GM23338 (cell line): ENCODE data around the gene OTUD1. TPM values are rescaled to one million over a fixed set of nuclear protein-coding genes. Genes with fewer than 3 reads are reported as not detected.

ENCODE experiments used
- ATAC-seq: fragments of 200-7000 bp; cut with Tn5 transposase; 3 replicates; pipeline ENCODE4 v1.9.1; 2020
- DNase-seq: peaks from one replicate; pipeline ENCODE4 v3.0.0-alpha.2; 2015; ENCODE audit warnings: low spot score
- H2AFZ ChIP-seq: fragments of 200-600 bp; sonication (generic); 2 replicates; pipeline ENCODE4 v1.8.0; 2016; ENCODE audit warnings: antibody characterized with exemption, mild to moderate bottlenecking, moderate library complexity
- H3F3A ChIP-seq: fragments of 200-600 bp; sonication (generic); replicated peaks from 2 replicates; pipeline ENCODE4 v1.8.0; 2017; ENCODE audit warnings: antibody characterized with exemption, mixed run types, low read depth
- H3K27ac ChIP-seq: fragments of 200-600 bp; sonication (generic); 2 replicates; pipeline ENCODE4 v1.6.1; 2016; ENCODE audit warnings: low read depth
- H3K27me3 ChIP-seq: fragments of 200-600 bp; sonication (generic); 2 replicates; pipeline ENCODE4 v1.8.0; 2016; ENCODE audit warnings: mild to moderate bottlenecking, mixed run types, moderate library complexity; ENCODE audit not compliant: insufficient read depth
- H3K36me3 ChIP-seq: fragments of 200-600 bp; sonication (generic); 2 replicates; pipeline ENCODE4 v1.8.0; 2016; ENCODE audit warnings: mild to moderate bottlenecking; ENCODE audit not compliant: insufficient read depth
- H3K4me1 ChIP-seq: fragments of 200-600 bp; sonication (generic); 2 replicates; pipeline ENCODE4 v1.8.0; 2016; ENCODE audit warnings: mild to moderate bottlenecking, moderate library complexity; ENCODE audit not compliant: insufficient read depth
- H3K4me2 ChIP-seq: fragments of 200-600 bp; sonication (generic); 2 replicates; pipeline ENCODE4 v1.7.1; 2017; ENCODE audit warnings: mixed run types
- H3K4me3 ChIP-seq: fragments of 200-600 bp; sonication (generic); 2 replicates; pipeline ENCODE4 v1.6.1; 2016; ENCODE audit warnings: mixed run types
- H3K79me2 ChIP-seq: fragments of 200-600 bp; sonication (generic); replicated peaks from 2 replicates; pipeline ENCODE4 v1.8.0; 2017; ENCODE audit warnings: mild to moderate bottlenecking; ENCODE audit not compliant: insufficient read depth
- H3K9me2 ChIP-seq: fragments of 200-600 bp; sonication (generic); 2 replicates; pipeline ENCODE4 v1.8.0; 2017; ENCODE audit not compliant: insufficient read depth
- H4K20me1 ChIP-seq: fragments of 200-600 bp; sonication (generic); replicated peaks from 2 replicates; pipeline ENCODE4 v1.8.0; 2017; ENCODE audit warnings: mild to moderate bottlenecking; ENCODE audit not compliant: insufficient read depth
- H3K27ac Mint-ChIP-seq: 2 replicates; pipeline ENCODE4 v1.8.0; 2020; ENCODE audit warnings: inconsistent platforms, mild to moderate bottlenecking, moderate library complexity, mixed read lengths
- H3K27me3 Mint-ChIP-seq: 3 replicates; pipeline ENCODE4 v1.8.0; 2022; ENCODE audit warnings: low read depth, mild to moderate bottlenecking, moderate library complexity, mixed read lengths, inconsistent platforms; ENCODE audit not compliant: insufficient read depth, poor library complexity
- H3K36me3 Mint-ChIP-seq: 3 replicates; pipeline ENCODE4 v1.8.0; 2021; ENCODE audit warnings: low read depth, mild to moderate bottlenecking, inconsistent platforms, moderate library complexity, mixed read lengths
- H3K4me1 Mint-ChIP-seq: 3 replicates; pipeline ENCODE4 v1.8.0; 2020; ENCODE audit warnings: mild to moderate bottlenecking, inconsistent platforms, mixed read lengths
- H3K4me3 Mint-ChIP-seq: 3 replicates; pipeline ENCODE4 v1.8.0; 2021; ENCODE audit warnings: moderate library complexity, mild to moderate bottlenecking, inconsistent platforms, mixed read lengths
- H3K9me3 Mint-ChIP-seq: 3 replicates; pipeline ENCODE4 v1.8.0; 2020; ENCODE audit warnings: moderate library complexity, mild to moderate bottlenecking, inconsistent platforms, mixed read lengths
- CREB1 ChIP-seq: fragments of 250-450 bp; sonication (Bioruptor Pico); IDR thresholded peaks from 2 replicates; pipeline ENCODE4 v1.5.0; 2020; ENCODE audit warnings: low read depth, mild to moderate bottlenecking, moderate library complexity
- EZH2 ChIP-seq: fragments of 200-600 bp; sonication (generic); IDR thresholded peaks from one replicate; pipeline ENCODE4 v1.8.0; 2017; ENCODE audit warnings: antibody characterized with exemption, mild to moderate bottlenecking, low read depth; ENCODE audit not compliant: unreplicated experiment
- EZH2phosphoT487 ChIP-seq: fragments of 200-600 bp; sonication (generic); IDR thresholded peaks from one replicate; pipeline ENCODE4 v1.8.1; 2018; ENCODE audit warnings: antibody characterized with exemption; ENCODE audit not compliant: unreplicated experiment
- JUNB ChIP-seq: IDR thresholded peaks from one replicate; pipeline ENCODE4 v1.6.1; 2016; ENCODE audit warnings: antibody characterized with exemption; ENCODE audit not compliant: unreplicated experiment
- NANOG ChIP-seq: IDR thresholded peaks from 2 replicates; pipeline ENCODE4 v1.6.1; 2016; ENCODE audit warnings: antibody characterized with exemption, borderline replicate concordance
- POLR2AphosphoS5 ChIP-seq: IDR thresholded peaks from 2 replicates; pipeline ENCODE4 v1.6.1; 2016; ENCODE audit warnings: antibody characterized with exemption, low read depth
- REST ChIP-seq: IDR thresholded peaks from one replicate; pipeline ENCODE4 v1.6.1; 2018; ENCODE audit warnings: antibody characterized with exemption; ENCODE audit not compliant: unreplicated experiment
- STAT1 ChIP-seq: IDR thresholded peaks from one replicate; pipeline ENCODE4 v1.6.1; 2016; ENCODE audit warnings: antibody characterized with exemption; ENCODE audit not compliant: unreplicated experiment
- ZNF114 ChIP-seq: fragments of 250-450 bp; sonication (Bioruptor Pico); IDR thresholded peaks from 2 replicates; pipeline ENCODE4 v1.5.0; 2020; ENCODE audit warnings: mild to moderate bottlenecking, moderate library complexity
- ZNF331 ChIP-seq: fragments of 250-450 bp; sonication (Bioruptor Pico); IDR thresholded peaks from 2 replicates; pipeline ENCODE4 v1.5.0; 2020; ENCODE audit warnings: low read depth, mild to moderate bottlenecking, moderate library complexity
- ZNF462 ChIP-seq: fragments of 250-450 bp; sonication (Bioruptor Pico); IDR thresholded peaks from 2 replicates; pipeline ENCODE4 v1.5.0; 2020; ENCODE audit warnings: mild to moderate bottlenecking, moderate library complexity
- long read RNA-seq: library from polyadenylated mRNA; unstranded; transcript quantifications from one replicate; pipeline ENCODE4 v2.0.0, GENCODE V29; 2020; ENCODE audit not compliant: unreplicated experiment
- polyA plus RNA-seq: library from polyadenylated mRNA; unstranded; fragments of >200 nt; fragmentation: Nextera tagmentation; extraction: Ambion mirVana; gene quantifications from 2 replicates; pipeline ENCODE4 v1.2.1, GENCODE V29; 2016
- total RNA-seq: library from RNA; depleted of rRNA; stranded (reverse); fragments of >200 nt; shearing (Covaris generic); gene quantifications from 2 replicates; pipeline ENCODE4 v1.2.3, GENCODE V29; 2014; rRNA removed
- TF ChIP-seq, protein P1 (sequence below), 2 experiments: fragments of 200-600 bp in 1 of 2; sonication (generic) in 1 of 2; conservative IDR thresholded peaks; 2 replicates each; pipeline versions ENCODE4 v1.5.1 to v1.6.1; 2016 to 2017; ENCODE audit warnings: antibody characterized with exemption in 2 of 2, low read depth in 2 of 2, mild to moderate bottlenecking in 2 of 2, moderate library complexity in 1 of 2
- TF ChIP-seq, protein P2 (sequence below): IDR thresholded peaks from 2 replicates; pipeline ENCODE4 v1.6.1; 2016; ENCODE audit warnings: antibody characterized with exemption

OTUD1 gene
- total RNA-seq (8.3 and 12.2 TPM in 2 replicates), polyA plus RNA-seq (2.4 and 2.5 TPM in 2 replicates)
- long read RNA-seq, result 0 reads

DNA sequence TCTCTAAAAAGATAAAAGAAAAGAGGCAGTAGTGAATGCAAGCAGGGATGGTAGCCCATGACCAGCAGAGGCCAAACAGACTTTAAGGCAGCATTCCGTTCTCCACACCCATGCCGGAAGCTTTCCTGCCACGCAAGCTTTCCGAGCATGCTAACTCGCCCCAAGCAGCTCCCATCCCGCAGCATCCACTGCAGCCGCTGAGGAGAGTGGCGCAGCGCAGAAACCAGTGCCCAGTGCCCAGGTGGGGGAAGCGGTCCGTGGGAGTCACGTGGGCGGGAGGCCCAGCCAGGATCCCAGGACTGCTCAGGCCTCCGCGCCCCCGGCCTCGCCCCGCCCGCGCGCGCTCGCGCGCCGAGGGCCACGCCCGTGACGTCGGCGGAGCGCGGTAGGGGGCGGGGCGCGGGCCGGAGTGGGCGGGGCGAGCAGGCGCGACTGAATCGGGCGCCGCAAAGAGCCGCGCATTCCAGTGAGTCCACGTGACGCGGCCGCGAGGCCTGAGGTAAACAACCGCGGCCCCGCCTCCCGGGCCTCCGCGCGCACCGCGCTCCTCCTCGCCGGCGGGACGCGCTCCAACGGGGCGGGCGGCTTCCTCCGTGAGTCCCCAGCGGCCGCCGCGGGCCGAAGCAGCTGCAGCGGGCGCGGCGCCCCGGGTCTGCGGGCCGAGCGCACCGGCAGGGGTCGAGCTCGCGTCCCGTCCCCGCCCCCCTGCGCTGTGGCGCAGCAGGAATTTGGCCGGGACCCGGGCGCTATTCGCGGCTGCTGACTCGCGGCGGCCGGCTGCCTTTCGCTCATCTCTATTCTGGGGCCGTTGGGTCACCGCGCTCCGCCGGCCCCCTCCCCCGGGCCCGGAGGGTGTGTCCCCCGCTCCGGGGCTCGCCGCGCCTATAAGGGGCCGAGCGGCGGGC is at the start of gene OTUD1:
OTUD1 (plus strand) TSS at position 529 of the 905 bp plus-strand sequence. CDS start 383 bp downstream, outside the sequence.
- 0 out of 2 replicates have a peak within 1 kb of the TSS, but pooled peaks have one; percentile 64 for H3K27ac ChIP-seq
- Mint-ChIP-seq H3K9me3 (peaks cover 6% of the 10 kb centered on the region; the same call in 1 of the 3 replicates), H3K4me1 (peaks cover 22% of the 10 kb centered on the region), H3K27ac (peak within 1 kb of the TSS; percentile 74), H3K4me3 (peak within 1 kb of the TSS; percentile 79), H3K27me3 (peaks cover 8% of the 10 kb centered on the region), H3K36me3 (peaks cover 7% of the 10 kb centered on the region; the same call in 2 of the 3 replicates)
- no peaks in the 10 kb centered on the region for H3K9me2 ChIP-seq
- peak within 1 kb of the TSS; percentile 87 for H2AFZ ChIP-seq
- TF ChIP-seq ZNF331 (CRISPR knock-in tag) (no peak), POLR2AphosphoS5 (peak; percentile 44), ZNF462 (CRISPR knock-in tag) (no peak), CREB1 (CRISPR knock-in tag) (peak; percentile 85), EZH2phosphoT487 (no peak), JUNB (no peak), STAT1 (no peak), ZNF114 (CRISPR knock-in tag) (no peak), REST (no peak), EZH2 (no peak), NANOG (no peak)
- TF ChIP-seq, protein P1, sequence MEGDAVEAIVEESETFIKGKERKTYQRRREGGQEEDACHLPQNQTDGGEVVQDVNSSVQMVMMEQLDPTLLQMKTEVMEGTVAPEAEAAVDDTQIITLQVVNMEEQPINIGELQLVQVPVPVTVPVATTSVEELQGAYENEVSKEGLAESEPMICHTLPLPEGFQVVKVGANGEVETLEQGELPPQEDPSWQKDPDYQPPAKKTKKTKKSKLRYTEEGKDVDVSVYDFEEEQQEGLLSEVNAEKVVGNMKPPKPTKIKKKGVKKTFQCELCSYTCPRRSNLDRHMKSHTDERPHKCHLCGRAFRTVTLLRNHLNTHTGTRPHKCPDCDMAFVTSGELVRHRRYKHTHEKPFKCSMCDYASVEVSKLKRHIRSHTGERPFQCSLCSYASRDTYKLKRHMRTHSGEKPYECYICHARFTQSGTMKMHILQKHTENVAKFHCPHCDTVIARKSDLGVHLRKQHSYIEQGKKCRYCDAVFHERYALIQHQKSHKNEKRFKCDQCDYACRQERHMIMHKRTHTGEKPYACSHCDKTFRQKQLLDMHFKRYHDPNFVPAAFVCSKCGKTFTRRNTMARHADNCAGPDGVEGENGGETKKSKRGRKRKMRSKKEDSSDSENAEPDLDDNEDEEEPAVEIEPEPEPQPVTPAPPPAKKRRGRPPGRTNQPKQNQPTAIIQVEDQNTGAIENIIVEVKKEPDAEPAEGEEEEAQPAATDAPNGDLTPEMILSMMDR (conservative IDR thresholded peaks at IDR 0.05; ENCODE audit: low read depth in 2 of 2), result no peak
- TF ChIP-seq, protein P2, sequence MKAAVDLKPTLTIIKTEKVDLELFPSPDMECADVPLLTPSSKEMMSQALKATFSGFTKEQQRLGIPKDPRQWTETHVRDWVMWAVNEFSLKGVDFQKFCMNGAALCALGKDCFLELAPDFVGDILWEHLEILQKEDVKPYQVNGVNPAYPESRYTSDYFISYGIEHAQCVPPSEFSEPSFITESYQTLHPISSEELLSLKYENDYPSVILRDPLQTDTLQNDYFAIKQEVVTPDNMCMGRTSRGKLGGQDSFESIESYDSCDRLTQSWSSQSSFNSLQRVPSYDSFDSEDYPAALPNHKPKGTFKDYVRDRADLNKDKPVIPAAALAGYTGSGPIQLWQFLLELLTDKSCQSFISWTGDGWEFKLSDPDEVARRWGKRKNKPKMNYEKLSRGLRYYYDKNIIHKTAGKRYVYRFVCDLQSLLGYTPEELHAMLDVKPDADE, result no peak
- DNase-seq, result peak; percentile 96
- H3K27me3 ChIP-seq, result peaks cover 12% of the 10 kb centered on the region
- peaks cover 4% of the 10 kb centered on the region; the same call in 1 of the 2 replicates for H4K20me1 ChIP-seq
- H3K4me2 ChIP-seq, result peak within 1 kb of the TSS; percentile 92
- ATAC-seq, result peak; percentile 75
- H3K4me1 ChIP-seq, result peaks cover 18% of the 10 kb centered on the region
- H3K36me3 ChIP-seq, result no peaks in the 10 kb centered on the region
- H3K79me2 ChIP-seq, result peaks cover 24% of the 10 kb centered on the region
- H3K4me3 ChIP-seq, result peak within 1 kb of the TSS; percentile 80
- no peaks in the 10 kb centered on the region; the same call in 1 of the 2 replicates for H3F3A ChIP-seq
